Stromal cell of bone marrow (primary cell): Measurements from ENCODE around the gene SPPL2A.
"Not testable (repeated sequence)": the region's sequence is repeated elsewhere in the genome, so short reads cannot be mapped to it uniquely, and the experiment has no call there.

Experiments used
- DNase-seq: peaks from one replicate; pipeline ENCODE4 v3.0.0-alpha.2; 2012; ENCODE audit warnings: low read depth

The SPPL2A gene

GRCh38 chr15:50767332-50767861, 1.9 kb upstream of the SPPL2A start:
- DNase-seq: no peak

GRCh38 chr15:50764461-50765194, 878 bp downstream of the SPPL2A start:
- DNase-seq: no peak

GRCh38 chr15:50758712-50759205, 6.7 kb downstream of the SPPL2A start:
- DNase-seq: no peak

GRCh38 chr15:50753463-50753862, 12.0 kb downstream of the SPPL2A start:
- no peak for DNase-seq

GRCh38 chr15:50751394-50751793, 14.1 kb downstream of the SPPL2A start:
- DNase-seq: no peak

- no peak for DNase-seq
Observed at GRCh38 chr15:50750227-50750705, 15.2 kb downstream of the SPPL2A start.

- no peak for DNase-seq
Observed at GRCh38 chr15:50747523-50747922, 18.0 kb downstream of the SPPL2A start.

GRCh38 chr15:50744601-50745000, 20.9 kb downstream of the SPPL2A start:
- DNase-seq: no peak

GRCh38 chr15:50740955-50741354, 24.6 kb downstream of the SPPL2A start:
- no peak for DNase-seq

- no peak for DNase-seq
Observed at GRCh38 chr15:50736823-50737222, 28.7 kb downstream of the SPPL2A start.

- DNase-seq: no peak
Observed at GRCh38 chr15:50735156-50735555, 30.4 kb downstream of the SPPL2A start.

- no peak for DNase-seq
Observed at GRCh38 chr15:50726315-50726714, 39.2 kb downstream of the SPPL2A start.

- no peak for DNase-seq
Observed at GRCh38 chr15:50718700-50719125, 46.8 kb downstream of the SPPL2A start.

- DNase-seq: no peak
Observed at GRCh38 chr15:50712018-50712417, 53.5 kb downstream of the SPPL2A start.

GRCh38 chr15:50710585-50710984, 54.9 kb downstream of the SPPL2A start:
- DNase-seq: no peak

GRCh38 chr15:50707878-50708427, 57.6 kb downstream of the SPPL2A start:
- no peak for DNase-seq

- DNase-seq: no peak
Observed at GRCh38 chr15:50702762-50703334, 62.7 kb downstream of the SPPL2A start.

GRCh38 chr15:50698101-50698500, 67.4 kb downstream of the SPPL2A start:
- peak; percentile 49 for DNase-seq

- DNase-seq: no peak
Observed at GRCh38 chr15:50697109-50697797, 68.3 kb downstream of the SPPL2A start.

GRCh38 chr15:50694634-50695165, 70.8 kb downstream of the SPPL2A start:
- not testable (repeated sequence) for DNase-seq

- DNase-seq: no peak
Observed at GRCh38 chr15:50687302-50687902, 78.1 kb downstream of the SPPL2A start.
